ENCODE measurements around the gene SUPT3H.
"Not testable (repeated sequence)": the region's sequence is repeated elsewhere in the genome, so short reads cannot be mapped to it uniquely, and the experiment has no call there.

SUPT3H gene

GRCh38 chr6:45231660-45232059, 146.1 kb downstream of the SUPT3H start:
- DNase-seq = no peak

GRCh38 chr6:45229416-45229815, 148.3 kb downstream of the SUPT3H start:
- DNase-seq = no peak

GRCh38 chr6:45226081-45226480, 151.7 kb downstream of the SUPT3H start:
- no peak for DNase-seq

DNA sequence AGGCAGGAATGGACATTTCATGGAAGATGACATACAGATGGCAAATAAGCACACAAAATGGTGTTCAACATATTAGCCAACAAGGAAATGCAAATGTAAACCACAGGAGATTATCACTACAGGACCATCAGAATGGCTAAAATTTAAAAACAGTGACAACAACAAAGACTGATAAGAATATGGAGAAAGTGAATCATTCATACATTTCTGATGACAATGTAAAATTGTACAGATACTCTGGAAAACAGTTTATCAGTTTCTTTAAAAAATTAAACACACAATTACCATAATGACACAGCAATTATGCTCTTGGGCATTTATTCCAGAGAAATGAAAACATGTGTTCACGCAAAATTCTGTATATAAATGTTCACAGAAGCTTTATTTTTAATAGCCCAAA, 155.4 kb downstream of the SUPT3H start:
- DNase-seq = no peak

DNA sequence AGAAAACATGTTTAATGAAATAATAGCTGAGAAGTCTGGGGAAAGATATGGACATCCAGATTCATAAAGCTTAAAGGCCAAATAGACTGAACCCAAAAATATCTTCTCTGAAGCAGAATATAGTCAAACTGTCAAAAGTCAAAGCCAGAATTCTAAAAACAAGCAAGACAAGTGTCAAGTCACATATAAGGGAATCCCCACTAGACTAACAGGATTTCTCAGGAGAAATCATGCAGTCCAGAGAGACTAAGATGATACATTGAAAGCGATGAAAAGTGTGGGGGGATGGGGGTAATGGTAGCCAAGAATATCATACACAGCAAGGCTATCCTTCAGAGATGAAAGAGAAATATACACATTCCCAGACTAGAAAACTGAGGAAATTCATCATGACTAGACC, 162.0 kb downstream of the SUPT3H start:
- no peak for DNase-seq

DNA sequence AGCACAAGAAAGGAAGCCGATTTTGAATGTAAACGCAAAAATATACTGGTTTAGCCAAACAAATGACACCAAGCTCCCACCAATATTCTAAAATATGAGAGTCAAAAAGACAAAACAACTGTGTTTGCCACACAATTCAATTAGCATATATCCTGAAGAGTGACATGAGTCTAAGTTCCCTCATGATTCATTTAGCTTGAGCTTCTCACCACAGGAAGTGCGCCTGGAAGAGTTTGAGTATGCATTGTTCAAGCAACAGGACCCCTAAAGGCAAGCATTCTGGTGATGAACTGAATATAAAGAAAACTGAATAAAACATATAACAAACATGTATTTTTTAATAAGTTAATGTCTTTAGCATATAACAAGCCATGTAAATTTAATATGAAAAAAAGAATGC, 164.8 kb downstream of the SUPT3H start:
- no peak for DNase-seq

- no peak for DNase-seq
These were observed 168.0 kb downstream of the SUPT3H start for GRCh38 chr6:45209762-45210161.

DNA sequence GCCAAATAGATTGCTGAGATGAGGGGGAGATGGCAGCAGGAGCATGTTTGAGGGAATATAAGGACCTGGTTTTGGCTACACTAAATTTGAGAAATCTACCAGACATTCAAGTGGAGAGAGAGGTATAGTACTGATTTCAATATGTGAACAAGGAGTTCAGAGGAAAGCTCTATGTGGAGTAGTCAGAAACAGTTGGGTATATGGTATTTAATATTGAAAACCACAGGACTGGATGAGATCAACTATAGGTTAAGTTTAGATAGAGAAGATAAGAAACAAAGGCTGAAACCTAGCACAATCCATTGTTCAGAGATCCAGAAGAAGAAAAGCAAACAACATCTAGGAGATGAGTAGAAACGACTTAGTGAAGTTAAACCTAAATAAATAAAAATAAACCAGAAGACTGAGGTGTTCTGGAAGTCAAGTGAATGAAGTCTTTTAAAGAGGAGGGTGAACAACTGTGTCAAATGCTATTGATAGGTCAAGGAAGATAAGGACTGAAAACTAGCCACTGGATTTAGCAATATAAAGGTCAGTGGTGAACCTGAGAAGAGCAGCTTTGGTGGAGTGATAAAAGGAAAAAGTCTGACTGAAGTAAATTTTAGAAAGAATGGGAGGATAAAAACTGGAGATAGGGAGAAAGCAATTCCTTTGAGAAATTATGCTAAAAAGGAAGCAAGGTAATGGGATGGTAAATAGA, 170.8 kb downstream of the SUPT3H start:
- DNase-seq = no peak

- no peak for DNase-seq
These were observed 176.2 kb downstream of the SUPT3H start for GRCh38 chr6:45201484-45201883.

DNA sequence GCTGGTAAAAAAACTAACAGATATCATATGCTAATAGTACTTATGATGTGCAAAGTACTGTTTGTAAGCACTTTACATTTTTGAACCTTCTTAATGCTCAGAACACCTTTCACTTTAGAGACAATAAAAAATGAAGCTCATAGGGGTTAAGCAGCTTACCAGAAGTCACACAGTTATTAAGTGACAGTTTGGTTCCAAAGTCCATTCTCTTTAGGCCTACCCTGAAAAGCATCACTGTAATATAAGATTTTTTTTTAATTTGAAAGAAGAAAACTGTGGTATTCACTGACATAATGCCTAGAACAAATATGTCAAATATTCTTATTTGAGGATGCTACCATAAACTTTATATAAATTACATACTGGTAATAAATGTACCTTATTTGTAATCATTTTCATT, 177.2 kb downstream of the SUPT3H start:
- no peak for DNase-seq

DNA sequence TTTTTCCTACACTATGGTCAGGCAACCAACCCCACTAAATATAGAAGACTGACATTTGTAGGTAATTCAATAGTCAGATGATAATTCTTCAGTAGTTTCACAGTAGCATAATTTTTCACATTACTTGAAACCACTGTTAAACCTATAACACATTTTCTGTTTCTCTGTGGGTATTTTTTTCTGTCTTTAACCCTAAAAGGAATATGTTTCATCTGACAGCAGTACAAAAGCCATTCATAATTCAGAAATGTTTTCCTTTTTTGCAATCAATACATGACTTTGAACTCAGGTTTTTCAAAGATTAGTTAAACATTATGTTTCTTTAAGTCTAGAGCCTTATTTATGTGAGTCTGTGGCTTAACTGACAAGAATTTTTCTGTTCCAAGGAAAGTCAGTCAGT, 178.2 kb downstream of the SUPT3H start:
- no peak for DNase-seq

DNA sequence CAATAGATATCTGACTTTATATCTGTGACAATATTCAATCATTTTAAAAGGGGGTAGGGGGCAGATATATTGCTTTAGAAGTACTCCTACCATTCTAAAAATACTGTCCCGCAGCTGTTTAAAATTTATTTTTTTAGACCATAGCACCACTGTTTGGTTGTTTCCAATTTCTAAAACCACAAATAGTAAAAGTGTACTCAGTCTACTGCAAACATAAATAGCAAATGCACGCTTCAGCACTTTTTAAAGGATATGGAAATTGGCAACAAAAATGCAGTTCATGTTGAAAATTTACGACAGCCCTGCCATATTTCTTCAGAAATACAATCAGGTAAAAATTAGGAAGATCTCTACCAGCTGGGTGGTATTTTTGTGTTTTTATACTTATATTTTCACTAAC, 181.6 kb downstream of the SUPT3H start:
- no peak for DNase-seq

- DNase-seq = no peak
These were observed 182.6 kb downstream of the SUPT3H start for GRCh38 chr6:45195137-45195536.

DNA sequence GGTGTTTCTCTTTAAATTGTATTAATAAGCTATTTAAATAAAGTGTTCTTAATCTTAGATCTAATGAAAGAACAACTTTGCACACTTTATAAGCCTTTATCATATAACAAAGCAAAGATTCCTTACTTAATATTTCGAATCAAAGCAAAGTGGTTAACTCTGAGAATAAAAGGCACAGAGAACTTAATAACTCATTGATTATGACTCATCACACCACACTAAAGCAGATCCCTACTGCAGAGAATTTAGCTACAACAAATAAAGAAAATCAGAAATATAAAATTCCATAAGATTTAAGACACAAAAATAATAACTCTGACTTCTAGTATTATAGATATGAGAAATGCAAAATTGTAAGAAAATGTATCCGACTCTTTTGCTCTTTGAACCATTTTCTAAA, 185.2 kb downstream of the SUPT3H start:
- DNase-seq = no peak

GRCh38 chr6:45191414-45191813, 186.3 kb downstream of the SUPT3H start:
- DNase-seq = no peak

DNA sequence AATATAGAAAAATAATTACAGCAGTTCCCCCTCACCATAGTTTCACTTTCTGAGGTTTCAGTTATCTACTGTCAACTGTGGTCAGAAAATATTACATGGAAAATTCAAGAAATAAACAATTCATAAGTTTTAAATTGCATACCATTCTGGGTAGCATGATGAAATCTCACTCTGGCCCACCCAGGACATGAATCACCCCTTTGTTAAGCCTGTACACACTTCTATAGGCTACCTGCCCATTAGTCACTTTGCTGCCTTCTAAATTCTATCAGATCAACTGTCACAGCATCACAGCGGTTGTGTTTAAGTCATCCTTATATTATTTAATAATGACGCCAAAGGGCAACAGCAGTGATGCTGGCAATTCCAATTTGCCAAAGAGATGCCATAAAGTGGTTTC, 189.9 kb downstream of the SUPT3H start:
- DNase-seq = no peak

GRCh38 chr6:45185403-45186251, 192.1 kb downstream of the SUPT3H start:
- no peak for DNase-seq

DNA sequence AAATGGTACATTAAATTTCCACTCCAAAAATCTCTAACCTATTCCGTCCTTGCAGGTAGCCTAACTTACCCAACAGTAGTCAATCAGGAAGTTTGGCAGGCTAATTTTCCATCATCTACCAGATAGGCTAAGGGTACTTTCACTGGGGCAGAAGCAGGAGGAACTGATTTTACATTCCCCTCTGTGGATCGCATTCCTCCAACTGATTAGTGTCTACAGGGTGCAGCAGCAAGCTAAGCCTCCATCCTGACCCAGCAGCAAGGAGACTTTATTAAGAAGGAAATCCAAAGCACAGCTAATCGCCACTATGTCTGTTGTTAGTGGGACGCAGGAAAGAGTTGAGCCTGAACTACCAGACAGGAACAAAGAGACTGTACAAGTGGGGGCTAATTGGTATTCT, 192.8 kb downstream of the SUPT3H start:
- no peak for DNase-seq

DNA sequence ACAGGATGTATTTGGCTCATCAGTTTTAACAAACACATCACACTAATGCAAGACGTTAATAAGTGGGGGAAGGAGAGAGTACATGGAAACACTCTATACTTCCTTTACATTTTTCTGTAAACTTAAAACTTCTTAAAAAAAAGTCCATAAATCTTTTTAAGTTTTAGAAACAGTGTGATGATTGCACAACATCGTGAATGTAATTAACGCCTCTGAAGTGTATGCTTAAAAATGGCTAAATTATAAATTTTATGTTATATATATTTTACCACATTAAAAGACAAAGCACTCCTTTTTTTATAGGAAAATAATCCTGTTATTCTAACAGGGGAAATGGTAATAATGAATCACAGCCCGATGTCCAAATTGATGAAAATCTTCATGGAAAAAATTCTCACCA, 193.7 kb downstream of the SUPT3H start:
- DNase-seq = no peak

DNA sequence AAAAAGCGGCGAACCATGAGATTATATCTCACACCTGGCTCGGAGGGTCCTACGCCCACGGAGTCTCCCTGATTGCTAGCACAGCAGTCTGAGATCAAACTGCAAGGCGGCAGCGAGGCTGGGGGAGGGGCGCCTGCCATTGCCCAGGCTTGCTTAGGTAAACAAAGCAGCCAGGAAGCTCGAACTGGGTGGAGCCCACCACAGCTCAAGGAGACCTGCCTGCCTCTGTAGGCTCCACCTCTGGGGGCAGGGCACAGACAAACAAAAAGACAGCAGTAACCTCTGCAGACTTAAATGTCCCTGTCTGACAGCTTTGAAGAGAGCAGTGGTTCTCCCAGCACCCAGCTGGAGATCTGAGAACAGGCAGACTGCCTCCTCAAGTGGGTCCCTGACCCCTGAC, 201.4 kb downstream of the SUPT3H start:
- DNase-seq = not testable (repeated sequence)

DNA sequence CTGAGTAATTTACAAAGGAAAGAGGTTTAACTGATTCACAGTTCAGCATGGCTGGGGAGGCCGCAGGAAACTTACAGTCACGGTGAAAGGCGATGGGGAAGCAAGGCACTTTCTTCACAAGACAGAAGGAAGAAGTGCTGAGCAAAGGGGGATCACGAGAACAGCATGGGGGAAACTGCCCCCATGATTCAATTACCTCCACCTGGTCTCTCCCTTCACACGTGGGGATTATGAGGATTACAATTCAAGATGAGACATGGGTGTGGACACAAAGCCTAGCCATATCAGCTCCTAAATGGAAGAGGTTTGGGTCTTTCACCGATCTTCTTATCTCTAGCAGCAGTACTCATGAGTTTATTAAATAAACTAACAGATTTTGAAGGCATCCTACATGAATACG, 202.5 kb downstream of the SUPT3H start:
- no peak for DNase-seq

DNA sequence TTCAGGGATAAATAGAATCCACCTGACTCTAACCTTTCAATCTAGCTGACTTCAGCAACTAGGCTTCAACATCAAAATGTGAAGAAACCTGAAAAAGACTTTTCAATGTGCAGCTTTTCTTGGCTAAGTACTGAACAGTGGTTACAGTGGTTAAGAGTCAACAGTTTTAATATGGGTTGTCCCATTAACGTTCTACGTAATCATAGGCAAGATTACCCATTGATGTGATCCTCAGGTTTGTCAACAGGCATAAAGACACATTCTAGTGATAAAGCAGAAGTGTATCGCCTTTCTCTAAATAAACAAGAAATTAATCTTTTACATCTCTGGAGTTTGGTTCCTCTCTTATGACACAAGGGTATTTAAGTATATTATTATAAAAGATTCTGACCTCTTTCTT, 203.7 kb downstream of the SUPT3H start:
- DNase-seq = no peak

DNA sequence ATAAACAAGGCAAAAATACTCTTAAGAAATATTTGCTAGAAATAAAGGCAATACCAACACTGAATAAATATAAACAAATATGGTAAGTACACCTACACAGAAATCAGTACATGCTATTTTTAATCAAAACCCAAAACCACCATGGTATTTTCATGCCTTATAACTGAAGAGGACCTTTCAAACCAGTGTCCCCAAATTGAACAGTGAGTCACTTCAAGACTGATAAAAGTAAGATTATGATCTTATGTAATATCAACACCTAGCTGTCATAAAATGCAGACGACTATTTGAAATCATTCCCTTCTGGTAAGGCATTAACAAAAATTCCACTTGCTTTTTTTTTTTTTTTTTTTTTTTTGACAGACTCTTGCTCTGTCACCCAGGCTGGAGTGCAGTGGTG, 206.4 kb downstream of the SUPT3H start:
- DNase-seq = no peak

DNA sequence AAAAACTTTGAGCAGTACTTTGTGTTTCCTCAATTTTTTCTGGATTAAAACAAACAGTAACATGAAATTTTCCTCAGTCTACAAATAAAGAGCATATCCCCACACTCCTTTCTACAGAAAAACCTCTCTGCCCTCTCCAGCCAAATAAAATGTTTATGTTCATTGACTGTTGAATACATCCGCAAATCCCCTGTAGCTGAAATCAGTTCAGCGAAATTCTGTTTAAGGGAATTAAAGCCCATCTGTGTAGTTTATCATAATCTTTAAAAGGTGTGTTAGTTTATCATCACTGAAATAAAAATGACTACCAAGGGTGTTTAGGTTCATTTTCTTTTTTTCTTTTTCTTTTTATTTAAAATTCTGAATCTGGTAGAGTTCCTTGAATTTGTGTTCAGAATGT, 207.4 kb downstream of the SUPT3H start:
- DNase-seq = no peak

GRCh38 chr6:45169815-45170214, 207.9 kb downstream of the SUPT3H start:
- DNase-seq = no peak
